Hippocampal formation (tissue), 2 donors: ENCODE measurements around the gene DCUN1D4.

Experiments
- DNase-seq, 2 donors: peaks; one replicate each; lab custom pipeline; 2025; lab: John Stamatoyannopoulos, UW

Gene DCUN1D4

GRCh38 chr4:51842554-51843308 is at the start of gene DCUN1D4:
DCUN1D4 (plus strand) TSS chr4:51843153; CDS start chr4:51843243, 90 bp downstream.
- DNase-seq = peak; percentile 99 to 100

- DNase-seq = no peak
Measured at GRCh38 chr4:51820443-51821234, 22.3 kb upstream of the DCUN1D4 start.

DNA sequence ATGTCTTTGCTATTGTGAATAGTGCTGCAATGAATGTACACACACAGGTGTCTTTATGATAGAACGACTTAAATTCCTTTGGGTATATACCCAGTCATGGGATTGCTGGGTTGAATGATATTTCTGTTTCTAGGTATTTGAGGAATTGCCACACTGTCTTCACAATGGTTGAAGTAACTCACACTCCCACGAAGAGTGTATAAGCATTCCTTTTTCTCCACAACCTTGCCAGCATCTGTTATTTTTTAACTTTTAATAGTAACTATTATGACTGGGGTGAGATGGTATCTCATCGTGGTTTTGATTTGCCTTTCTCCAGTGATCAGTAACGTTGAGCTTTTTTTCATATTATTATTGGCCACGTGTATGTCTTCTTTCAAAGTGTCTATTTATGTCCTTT is 17.6 kb upstream of the DCUN1D4 start:
- DNase-seq = no peak

GRCh38 chr4:51830156-51830720 is 12.7 kb upstream of the DCUN1D4 start:
- DNase-seq = no peak

DNA sequence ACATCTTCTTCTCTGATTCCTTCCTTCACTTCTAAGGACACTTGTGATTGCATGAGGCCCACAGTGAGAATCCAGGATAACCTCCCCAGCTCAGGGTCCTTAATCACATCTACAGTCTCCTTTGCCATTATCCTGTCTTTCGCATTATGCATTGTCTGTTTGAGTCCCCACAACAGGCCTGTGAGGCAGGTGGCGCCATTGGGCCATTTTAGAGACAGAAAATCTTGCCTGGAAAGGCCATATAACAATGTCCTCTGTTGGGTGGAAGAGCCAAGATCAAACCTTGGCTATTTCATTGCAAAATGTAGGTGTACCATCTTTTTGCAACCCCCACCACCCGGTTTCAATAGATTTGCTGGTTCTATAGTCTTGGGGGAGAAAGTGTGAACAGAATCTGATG is 11.8 kb upstream of the DCUN1D4 start:
- peak in 1 of 2 donors; percentile 37 for DNase-seq

DNA sequence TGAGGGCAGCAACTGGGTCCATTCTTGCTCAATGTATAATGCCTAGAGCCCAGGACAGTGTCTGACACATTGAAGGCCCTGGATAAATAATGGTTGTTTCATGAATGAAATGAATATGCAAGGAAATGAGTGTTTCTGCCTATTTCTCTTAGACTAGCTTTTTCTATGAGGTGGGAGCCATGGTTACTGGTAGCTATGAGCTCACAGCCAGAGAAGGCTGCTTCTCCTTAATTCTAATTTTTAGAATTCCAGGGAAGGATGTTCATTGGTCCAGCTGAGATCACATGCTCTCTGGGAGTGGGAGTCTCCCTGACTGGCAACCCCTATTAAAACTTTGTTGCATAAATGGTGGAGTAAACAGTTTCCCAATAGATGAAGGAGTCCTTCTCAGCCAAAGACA is 9.7 kb upstream of the DCUN1D4 start:
- no peak for DNase-seq

DNA sequence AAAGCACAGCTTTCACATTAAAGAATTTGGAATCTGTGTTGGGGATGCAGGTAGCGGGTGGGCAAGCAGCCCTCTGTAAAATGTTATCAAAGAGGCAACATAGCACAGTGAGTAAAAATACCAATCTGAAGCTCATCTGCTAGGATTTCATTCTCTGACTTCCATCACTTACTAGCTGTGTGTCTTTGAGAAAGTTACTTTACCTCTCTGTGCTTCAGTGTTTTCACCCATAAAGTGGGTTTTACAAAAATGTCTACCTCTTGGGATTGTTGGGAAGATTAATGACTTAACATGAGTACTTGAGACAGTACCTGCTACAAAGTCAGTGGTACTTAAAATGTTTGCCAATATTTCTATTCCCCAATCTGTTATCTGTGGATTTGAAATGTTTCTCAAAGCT is 7.9 kb upstream of the DCUN1D4 start:
- DNase-seq = no peak

GRCh38 chr4:51835855-51836254 is 7.1 kb upstream of the DCUN1D4 start:
- no peak for DNase-seq

- no peak for DNase-seq
Measured at GRCh38 chr4:51836549-51836948, 6.4 kb upstream of the DCUN1D4 start.

DNA sequence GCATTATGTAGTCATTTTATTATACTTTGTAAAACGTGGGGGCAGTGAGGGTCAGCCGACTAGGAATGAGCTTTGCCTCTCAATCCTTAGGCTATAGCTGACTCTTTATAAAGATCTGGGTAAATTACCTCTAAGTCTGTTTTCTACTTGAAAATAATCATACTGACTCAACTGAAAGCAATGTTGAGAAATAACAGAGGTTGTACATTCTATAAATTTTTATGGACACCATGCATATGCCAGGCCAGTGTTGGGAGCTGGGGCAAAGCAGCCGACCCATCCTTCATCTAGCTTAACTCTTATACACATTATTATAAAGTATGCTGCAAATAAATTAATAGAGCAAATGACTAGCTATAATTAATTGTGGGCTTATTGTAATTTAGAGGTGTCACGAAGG is 2.2 kb upstream of the DCUN1D4 start:
- DNase-seq = no peak

DNA sequence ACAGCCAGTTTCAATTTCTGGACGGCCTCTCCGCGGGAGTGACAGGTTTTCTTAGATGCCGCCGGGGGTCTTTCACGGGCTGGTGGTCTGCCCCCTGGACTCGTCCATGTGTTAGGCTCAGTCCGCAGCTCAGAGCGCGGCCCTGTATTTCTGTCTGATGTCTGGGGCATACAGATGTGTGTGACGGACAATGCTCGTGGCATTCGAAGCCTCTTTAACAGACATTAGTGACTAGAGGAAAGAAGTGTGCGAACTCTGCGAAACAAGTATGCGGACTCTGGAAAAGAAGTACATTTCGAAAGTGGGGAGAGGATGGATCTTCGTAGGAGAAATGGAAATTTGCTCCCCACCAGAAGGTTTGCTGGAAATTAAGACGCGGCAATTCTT is 793 bp upstream of the DCUN1D4 start:
- DNase-seq = no peak

DNA sequence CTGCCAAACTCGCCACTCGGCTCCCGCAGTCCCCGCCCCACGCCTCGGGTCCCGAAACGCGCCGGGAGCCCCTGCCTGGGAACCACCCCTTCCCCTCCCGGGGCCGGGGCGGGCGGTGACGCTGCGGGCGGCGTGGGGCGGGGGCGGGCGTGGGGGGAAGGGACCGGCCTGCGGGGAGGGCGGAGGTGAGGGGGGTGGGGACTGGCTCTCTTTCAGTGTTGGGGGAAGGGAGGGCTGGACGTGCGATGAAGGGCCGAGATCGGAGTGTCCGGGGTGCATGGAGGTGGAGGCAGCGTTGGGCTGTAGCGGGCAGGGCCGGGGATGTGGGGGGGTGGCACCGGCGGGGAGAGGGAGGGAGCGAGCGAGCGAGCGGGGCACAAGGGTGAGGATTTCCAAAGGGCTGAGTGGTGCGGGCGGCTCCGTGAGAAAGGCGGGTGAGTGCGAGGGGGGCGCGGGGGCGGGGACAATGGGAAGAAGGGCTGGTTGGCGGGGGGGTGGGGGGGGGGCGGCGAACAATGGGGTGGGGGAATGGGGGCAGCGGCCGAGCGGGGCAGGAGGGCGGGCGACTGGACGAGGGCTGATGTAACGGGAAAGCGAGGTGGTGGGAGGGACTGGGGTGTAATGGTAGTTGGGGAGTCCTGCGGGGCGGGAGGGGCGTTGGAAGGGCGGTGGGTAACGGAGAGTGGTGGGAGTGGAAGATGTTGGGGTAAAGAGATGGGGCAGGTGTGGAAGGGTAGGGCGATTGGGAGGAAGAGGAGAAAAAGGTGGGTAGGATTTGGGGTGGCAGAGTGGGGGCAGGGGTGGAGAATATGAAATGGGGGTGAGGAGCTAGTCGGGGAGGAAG is 578 bp downstream of the DCUN1D4 start:
- peak; percentile 46 to 83 for DNase-seq

- peak; percentile 92 to 95 for DNase-seq
Measured at GRCh38 chr4:51844153-51845054, 1.5 kb downstream of the DCUN1D4 start.

DNA sequence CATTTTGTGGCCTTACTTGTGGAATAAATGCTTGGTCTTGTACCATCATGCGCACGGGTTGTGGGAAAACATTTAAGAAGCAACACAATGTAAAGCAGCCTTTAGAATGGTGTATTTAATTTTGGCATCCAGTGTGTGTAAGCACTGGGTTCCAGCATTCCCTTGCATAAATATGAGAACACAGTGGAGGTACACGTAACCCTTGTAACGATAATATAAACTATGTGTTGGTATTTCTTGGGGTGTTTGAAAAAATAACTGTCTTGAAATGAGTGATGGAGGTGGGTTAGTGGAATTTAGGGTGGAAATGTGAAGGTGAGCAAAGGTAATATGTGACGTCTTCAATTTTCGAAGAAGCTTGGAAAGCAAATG is 2.1 kb downstream of the DCUN1D4 start:
- DNase-seq = no peak

GRCh38 chr4:51845711-51846110 is 2.8 kb downstream of the DCUN1D4 start:
- no peak for DNase-seq

GRCh38 chr4:51849430-51849829 is 6.5 kb downstream of the DCUN1D4 start:
- DNase-seq = no peak

DNA sequence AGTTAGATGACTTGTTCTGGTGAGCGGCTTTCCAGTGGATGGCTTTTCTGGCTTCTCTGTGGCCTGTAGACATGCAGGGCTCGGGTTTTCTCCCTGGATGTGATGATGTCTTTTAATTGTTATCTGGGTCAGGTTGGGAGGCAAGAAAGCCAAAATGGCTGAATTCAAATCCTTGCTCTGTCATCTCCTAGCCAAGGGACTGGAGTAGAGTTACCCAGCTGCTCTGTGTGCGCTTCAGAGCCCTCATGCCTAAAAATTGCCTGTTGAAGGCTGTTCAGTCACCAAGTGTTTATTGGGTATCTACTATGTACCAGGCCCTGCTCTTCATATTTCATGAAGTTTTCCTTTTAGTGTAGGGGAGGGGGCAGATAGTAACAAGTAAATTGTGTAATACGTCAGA is 7.3 kb downstream of the DCUN1D4 start:
- no peak for DNase-seq

DNA sequence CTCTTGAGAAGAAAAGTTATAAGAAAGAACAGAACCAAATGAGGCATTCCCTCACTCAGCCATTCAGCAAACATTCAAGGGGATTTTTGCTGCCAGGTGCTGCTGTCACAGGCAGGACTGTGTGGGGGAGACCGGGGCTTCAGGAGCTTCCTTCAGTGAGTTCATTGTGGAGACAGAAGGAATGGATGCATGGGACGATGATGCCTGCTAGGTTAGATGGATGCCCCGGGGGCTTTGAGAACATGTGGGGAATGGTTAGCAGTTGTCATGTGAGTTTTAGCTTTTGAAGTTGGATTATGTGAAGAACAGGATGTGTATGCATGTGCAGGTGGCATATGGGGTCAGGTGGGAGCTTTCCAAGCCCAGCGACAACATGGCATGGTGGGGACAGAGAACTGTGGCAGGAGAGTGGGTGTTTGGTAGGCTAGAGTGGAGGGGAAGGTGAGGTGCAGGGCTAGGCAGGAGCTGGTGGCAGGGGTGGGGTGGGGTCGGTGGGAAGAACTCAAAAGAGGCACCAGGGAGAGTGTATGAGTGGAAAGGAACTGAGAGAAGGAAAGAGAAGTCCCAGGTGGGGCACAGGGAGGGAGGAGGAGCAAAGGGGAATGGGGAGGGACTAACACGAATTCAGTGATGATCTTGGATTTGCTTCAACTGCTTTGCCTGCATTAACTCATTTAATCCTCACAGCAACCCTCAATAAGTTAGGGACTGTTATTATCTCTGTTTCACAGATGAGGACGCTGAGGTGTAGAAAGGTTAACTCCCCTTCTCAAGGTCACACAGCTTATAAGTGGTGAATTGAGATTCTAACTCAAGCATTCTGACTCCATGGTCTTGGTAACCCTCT is 8.4 kb downstream of the DCUN1D4 start:
- DNase-seq = no peak

- no peak for DNase-seq
Measured at GRCh38 chr4:51851937-51852290, 9.0 kb downstream of the DCUN1D4 start.

- no peak for DNase-seq
Measured at GRCh38 chr4:51853027-51853682, 10.2 kb downstream of the DCUN1D4 start.
